ENCODE results near the gene CXCR2. TPM values are rescaled to one million over a fixed set of nuclear protein-coding genes. Genes with fewer than 3 reads are reported as not detected.

Gene CXCR2
- total RNA-seq (2021) (not detected in 2 replicates), Bru-seq, nascent RNA (not detected), BruChase-seq, experiment 1, labeled RNA remaining after a 2-hour chase (not detected), BruChase-seq, experiment 2, labeled RNA remaining after a 6-hour chase (not detected)
- long read RNA-seq = 0 reads

GRCh38 chr2:218125626-218126080 is at the start of gene CXCR2:
CXCR2 (plus strand) TSS chr2:218126028; CDS start chr2:218134802, 8,774 bp downstream.
- ChIA-PET POLR2A (ENCODE audit: unreplicated experiment) (no interaction called here), CTCF (no interaction called here)
- Histone ChIP-seq H3K79me2 (ENCODE audit: low read depth) (no peaks in the 10 kb centered on the region), H3K4me1 (replicated peaks; ENCODE audit: insufficient read depth) (no peaks in the 10 kb centered on the region), H2AFZ (no peak within 1 kb of the TSS), H3F3A (ENCODE audit: insufficient read depth, low read depth) (no peaks in the 10 kb centered on the region), H3K4me2 (no peak within 1 kb of the TSS), H3K9me2 (ENCODE audit: insufficient read depth) (no peaks in the 10 kb centered on the region), H3K27me3 (ENCODE audit: insufficient read depth, low read depth) (peaks cover 17% of the 10 kb centered on the region), H3K36me3 (ENCODE audit: low read depth) (no peaks in the 10 kb centered on the region), H4K20me1 (ENCODE audit: insufficient read depth) (no peaks in the 10 kb centered on the region), H3K4me3 (no peak within 1 kb of the TSS), H3K9me3 (ENCODE audit: insufficient read depth, low read depth) (no peaks in the 10 kb centered on the region; the same call in 1 of the 2 replicates), H3K27ac (no peak within 1 kb of the TSS)
- no peak for DNase-seq
- intact Hi-C loops (cut with micrococcal nuclease; ENCODE audit: unreplicated experiment) = no loop called here
- BruUV-seq (replicated peaks) = no TSS peak
- TF ChIP-seq CTCF (conservative IDR thresholded peaks at IDR 0.05) = no peak
- no peak for TF ChIP-seq EZH2 (IDR thresholded peaks at IDR 0.05; ENCODE audit: low read depth)

- CTCF ChIA-PET = interaction anchor here (0.7 kb wide), 1 partner anchor 633 kb away, joined by 3 read pairs; no protein-coding TSS in a partner anchor
Measured at GRCh38 chr2:218077464-218078216, 48.2 kb upstream of the CXCR2 start.

More at GRCh38 chr2:218077464-218078216, 48.2 kb upstream of the CXCR2 start:
- no peak overlapping the region for H2AFZ ChIP-seq
- H3K9me2 ChIP-seq (ENCODE audit: insufficient read depth) = no peaks in the 10 kb centered on the region
- intact Hi-C loops (cut with micrococcal nuclease; ENCODE audit: unreplicated experiment) = no loop called here
- no peak overlapping the region for H3K4me2 ChIP-seq
- no peaks in the 10 kb centered on the region for H4K20me1 ChIP-seq (ENCODE audit: insufficient read depth)
- no peak overlapping the region for H3K27ac ChIP-seq
- no peaks in the 10 kb centered on the region for H3F3A ChIP-seq (ENCODE audit: insufficient read depth, low read depth)
- H3K36me3 ChIP-seq (ENCODE audit: low read depth) = no peaks in the 10 kb centered on the region
- H3K4me1 ChIP-seq (replicated peaks; ENCODE audit: insufficient read depth) = no peaks in the 10 kb centered on the region
- TF ChIP-seq EZH2 (IDR thresholded peaks at IDR 0.05; ENCODE audit: low read depth) (no peak), CTCF (conservative IDR thresholded peaks at IDR 0.05) (no peak)
- POLR2A ChIA-PET (ENCODE audit: unreplicated experiment) = no interaction called here
- no peak overlapping the region for H3K4me3 ChIP-seq
- BruUV-seq (replicated peaks) = no TSS peak
- no peaks in the 10 kb centered on the region for H3K9me3 ChIP-seq (ENCODE audit: insufficient read depth, low read depth)
- peaks cover 14% of the 10 kb centered on the region; the same call in 1 of the 2 replicates for H3K27me3 ChIP-seq (ENCODE audit: insufficient read depth, low read depth)
- no peaks in the 10 kb centered on the region for H3K79me2 ChIP-seq (ENCODE audit: low read depth)
- no peak for DNase-seq

Data from PC-9 (cell line).